CD4-positive, alpha-beta memory T cell (primary cell): ENCODE measurements around the gene RBBP8NL. TPM values are rescaled to one million over a fixed set of nuclear protein-coding genes. Genes with fewer than 3 reads are reported as not detected.
A peak's percentile ranks its signal among the peaks of the same experiment; 100 is the strongest.

ENCODE experiments used
- CTCF ChIA-PET: fragments of 350-600 bp; sonication (Branson Sonifier 250); formaldehyde crosslinking; loops from one replicate; lab custom pipeline; 2021; ENCODE audit warnings: inconsistent platforms; ENCODE audit not compliant: partially characterized antibody; lab: Charles Lee
- POLR2A ChIA-PET: fragments of 350-600 bp; sonication (Branson Sonifier 250); formaldehyde crosslinking; loops from one replicate; lab custom pipeline; 2021; ENCODE audit not compliant: partially characterized antibody; lab: Charles Lee
- DNase-seq, 5 donors: peaks; one replicate each; pipeline versions ENCODE4 v3.0.0 to v3.0.0-alpha.2; 2020 to 2022; ENCODE audit warnings: mixed read lengths in 1 of 5
- H3K27ac ChIP-seq: one replicate; pipeline ENCODE4 v1.7.0; 2013; ENCODE audit warnings: low read depth, low read length
- H3K27me3 ChIP-seq: 2 replicates; pipeline ENCODE4 v1.7.0; 2013; ENCODE audit warnings: mild to moderate bottlenecking, low read length, moderate library complexity; ENCODE audit not compliant: insufficient read depth
- H3K36me3 ChIP-seq: 2 replicates; pipeline ENCODE4 v1.7.0; 2013; ENCODE audit warnings: mild to moderate bottlenecking, low read length, moderate library complexity; ENCODE audit not compliant: insufficient read depth
- H3K4me1 ChIP-seq: 2 replicates; pipeline ENCODE4 v1.7.0; 2013; ENCODE audit warnings: mild to moderate bottlenecking, low read length, moderate library complexity; ENCODE audit not compliant: insufficient read depth
- H3K4me3 ChIP-seq, 2 donors: one replicate each; pipeline ENCODE4 v1.7.0; 2013; ENCODE audit warnings: low read length in 2 of 2, mild to moderate bottlenecking in 1 of 2
- H3K9me3 ChIP-seq, 2 donors: one replicate each; pipeline ENCODE4 v1.7.0; 2013; ENCODE audit warnings: low read length in 2 of 2, control low read depth in 1 of 2; ENCODE audit not compliant: control insufficient read depth in 1 of 2
- H3K27ac Mint-ChIP-seq, 7 donors: one replicate each; pipeline ENCODE4 v1.8.0; 2020 to 2021; ENCODE audit warnings: mixed read lengths in 7 of 7, mild to moderate bottlenecking in 6 of 7, inconsistent platforms in 3 of 7, moderate library complexity in 3 of 7
- H3K27me3 Mint-ChIP-seq, 2 donors: one replicate each; pipeline ENCODE4 v1.8.0; 2020 to 2021; ENCODE audit warnings: mixed read lengths in 2 of 2
- H3K36me3 Mint-ChIP-seq, 2 donors: one replicate each; pipeline ENCODE4 v1.8.0; 2020 to 2021; ENCODE audit warnings: mixed read lengths in 2 of 2, inconsistent platforms in 1 of 2, mild to moderate bottlenecking in 1 of 2
- H3K4me1 Mint-ChIP-seq, 4 donors: one replicate each; pipeline ENCODE4 v1.8.0; 2020 to 2021; ENCODE audit warnings: mixed read lengths in 4 of 4, mild to moderate bottlenecking in 1 of 4
- H3K4me3 Mint-ChIP-seq, 8 donors: one replicate each; pipeline ENCODE4 v1.8.0; 2020 to 2021; ENCODE audit warnings: mixed read lengths in 8 of 8, mild to moderate bottlenecking in 7 of 8, moderate library complexity in 6 of 8, inconsistent platforms in 3 of 8
- H3K9me3 Mint-ChIP-seq, 8 donors: one replicate each; pipeline ENCODE4 v1.8.0; 2020 to 2021; ENCODE audit warnings: mixed read lengths in 8 of 8, mild to moderate bottlenecking in 5 of 8, inconsistent platforms in 3 of 8, moderate library complexity in 1 of 8
- intact Hi-C: fragments of 100-400 bp; cut with micrococcal nuclease; formaldehyde crosslinking; loops from one replicate; pipeline ENCODE4 v1.15.1; 2023
- polyA plus RNA-seq, 2 donors: library from polyadenylated mRNA; unstranded; fragments of 300-500 nt; fragmentation: Illumina TruSeq; gene quantifications; one replicate each; pipeline ENCODE4 v1.2.3, GENCODE V29; 2021
- total RNA-seq, 2 experiments: library from RNA; stranded (reverse); gene quantifications; one replicate each; pipeline ENCODE4 v1.2.3, GENCODE V29; 2021

Gene RBBP8NL, protein sequence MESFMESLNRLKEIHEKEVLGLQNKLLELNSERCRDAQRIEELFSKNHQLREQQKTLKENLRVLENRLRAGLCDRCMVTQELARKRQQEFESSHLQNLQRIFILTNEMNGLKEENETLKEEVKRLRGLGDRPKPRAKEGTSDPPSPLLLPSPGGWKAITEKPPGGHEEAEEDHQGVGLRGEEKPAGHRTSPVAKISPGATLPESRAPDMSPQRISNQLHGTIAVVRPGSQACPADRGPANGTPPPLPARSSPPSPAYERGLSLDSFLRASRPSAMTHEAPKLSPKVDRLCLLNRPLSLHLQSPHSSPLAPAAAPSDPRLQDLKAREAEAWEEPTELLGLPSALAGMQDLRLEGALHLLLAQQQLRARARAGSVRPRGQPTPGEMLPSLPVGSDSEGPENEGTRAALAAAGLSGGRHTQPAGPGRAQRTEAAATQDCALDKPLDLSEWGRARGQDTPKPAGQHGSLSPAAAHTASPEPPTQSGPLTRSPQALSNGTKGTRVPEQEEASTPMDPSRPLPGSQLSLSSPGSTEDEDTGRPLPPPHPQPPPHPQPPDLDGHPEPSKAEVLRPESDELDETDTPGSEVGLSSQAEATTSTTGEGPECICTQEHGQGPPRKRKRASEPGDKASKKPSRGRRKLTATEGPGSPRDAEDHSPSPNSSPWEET
- total RNA-seq (not detected), polyA plus RNA-seq (not detected)

DNA sequence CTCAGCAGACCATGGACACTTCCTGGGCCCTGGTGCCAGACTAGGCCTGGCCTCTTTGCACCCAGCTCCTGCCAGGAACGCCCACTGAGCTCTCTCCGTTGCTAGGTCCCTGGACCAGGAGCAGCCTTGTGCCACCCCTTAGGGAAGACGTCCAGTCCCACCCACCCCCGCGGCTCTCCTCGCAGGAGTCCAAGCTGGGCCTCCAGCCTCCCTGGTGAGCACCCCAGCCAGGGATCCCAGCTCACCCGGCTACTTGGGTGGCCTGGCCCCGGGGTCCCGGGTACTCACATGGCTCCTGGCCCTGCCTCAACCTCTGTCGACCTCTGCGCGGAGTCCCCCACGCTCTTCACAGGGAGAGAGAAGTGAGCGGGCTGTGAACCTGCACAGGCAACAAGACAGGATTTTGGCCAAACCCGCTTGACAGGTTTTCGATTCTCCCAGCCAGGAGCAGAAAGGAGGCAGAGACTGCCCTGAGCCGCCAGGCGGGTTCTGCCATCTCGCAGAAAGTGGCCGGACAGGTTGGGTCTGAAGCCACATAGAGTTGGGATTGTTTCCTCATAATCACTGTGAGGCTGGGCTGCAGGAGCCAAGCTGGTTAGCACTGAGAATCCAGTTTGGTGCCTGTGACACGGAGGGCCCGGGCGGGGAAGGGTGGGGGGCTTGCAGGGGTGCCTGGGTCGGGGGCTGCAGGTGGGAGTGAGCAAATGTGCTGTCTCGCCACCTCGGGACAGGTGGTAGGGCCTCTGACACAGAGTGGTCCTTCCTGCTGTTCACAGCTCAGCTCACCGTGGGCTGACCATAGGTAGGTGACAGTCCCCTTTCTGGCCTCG lies at the start of gene RBBP8NL:
RBBP8NL (minus strand) TSS at position 368 of the 830 bp plus-strand sequence. CDS start 7,892 bp downstream, outside the sequence.
- DNase-seq = no peak
- Histone ChIP-seq H3K9me3 (no peaks in the 10 kb centered on the region), H3K27ac (no peak within 1 kb of the TSS), H3K4me1 (no peaks in the 10 kb centered on the region), H3K27me3 (no peaks in the 10 kb centered on the region), H3K4me3 (no peak within 1 kb of the TSS), H3K36me3 (no peaks in the 10 kb centered on the region)
- Mint-ChIP-seq H3K4me3 (no peak within 1 kb of the TSS), H3K9me3 (peaks cover 0 to 3% (median 0%) of the 10 kb centered on the region in 8 donors), H3K27ac (no peak within 1 kb of the TSS), H3K4me1 (peaks cover 0 to 2% (median 0%) of the 10 kb centered on the region in 4 donors), H3K36me3 (no peaks in the 10 kb centered on the region), H3K27me3 (peaks cover 4 to 12% of the 10 kb centered on the region in 2 donors)
- CTCF ChIA-PET = no interaction called here
- POLR2A ChIA-PET = no interaction called here
- intact Hi-C loops = no loop called here

DNA sequence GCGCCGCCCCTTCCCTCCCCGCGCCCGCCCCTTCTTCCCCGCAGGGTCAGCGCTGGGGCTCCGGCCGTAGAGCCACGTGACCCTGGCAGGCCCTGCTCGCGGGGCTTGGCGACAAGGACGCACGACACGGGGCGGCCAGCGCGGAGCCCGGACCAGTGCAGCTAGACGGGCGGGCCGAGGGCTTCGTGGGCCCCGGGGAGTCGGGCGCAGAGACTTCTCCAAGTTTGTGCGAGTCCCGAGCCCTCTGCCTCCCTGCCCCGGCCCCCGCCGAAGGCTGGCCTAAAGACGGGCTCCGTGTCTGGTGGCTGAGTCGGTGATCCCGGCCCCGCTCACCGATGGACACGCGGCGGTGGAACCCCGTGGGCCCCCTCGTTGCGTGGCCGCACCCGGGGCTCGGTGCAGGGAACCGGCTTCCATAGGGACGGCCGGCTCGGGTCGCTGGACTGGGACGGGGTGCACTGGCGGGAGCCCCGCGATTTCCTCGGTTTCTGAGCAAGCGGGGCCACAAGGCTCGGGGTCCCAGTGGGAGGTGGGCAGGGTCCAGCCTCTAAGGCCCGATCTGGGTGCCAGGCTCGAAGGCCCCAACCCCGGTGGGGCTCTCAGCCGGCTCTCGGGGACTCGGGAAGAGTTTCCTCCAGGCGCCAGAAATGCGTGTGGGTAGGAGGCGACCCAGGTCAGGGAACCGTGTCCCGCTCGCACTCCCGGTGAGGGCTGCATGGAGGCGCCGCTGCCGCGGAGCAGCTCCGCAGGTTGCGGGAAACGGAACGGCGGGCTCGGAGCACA lies 48.9 kb upstream of the RBBP8NL start:
- Histone ChIP-seq H3K9me3 (no peaks in the 10 kb centered on the region), H3K36me3 (no peaks in the 10 kb centered on the region), H3K27me3 (peaks cover 11% of the 10 kb centered on the region), H3K4me3 (no peak overlapping the region), H3K4me1 (no peaks in the 10 kb centered on the region), H3K27ac (no peak overlapping the region)
- ChIA-PET CTCF (no interaction called here), POLR2A (no interaction called here)
- no peak for DNase-seq
- Mint-ChIP-seq H3K27me3 (peaks cover 21 to 37% of the 10 kb centered on the region in 2 donors), H3K36me3 (no peaks in the 10 kb centered on the region), H3K9me3 (no peaks in the 10 kb centered on the region), H3K4me3 (no peak overlapping the region), H3K27ac (no peak overlapping the region), H3K4me1 (peaks cover 0 to 12% (median 3%) of the 10 kb centered on the region in 4 donors)
- intact Hi-C loops = no loop called here

DNA sequence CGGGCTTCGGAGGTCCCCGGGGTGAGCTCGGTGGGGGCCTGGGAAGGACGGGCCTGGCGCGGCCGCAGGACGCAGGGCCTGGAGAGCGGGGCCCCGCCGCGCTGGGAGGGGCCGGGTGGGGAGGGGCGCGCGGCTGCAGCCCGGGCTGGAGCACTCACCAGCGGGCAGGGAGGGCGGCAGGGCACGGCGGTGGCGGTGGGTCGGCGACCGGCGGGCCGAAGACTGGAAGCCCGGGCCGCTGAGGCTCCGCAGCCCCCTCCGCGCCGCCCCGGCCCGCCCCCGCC lies 48.4 kb upstream of the RBBP8NL start, which contains the start of gene GATA5:
GATA5 (minus strand) TSS at position 224 of the 284 bp plus-strand sequence. CDS start 474 bp downstream, outside the sequence.
- H3K27me3 Mint-ChIP-seq = peaks cover 21 to 39% of the 10 kb centered on the region in 2 donors
- peak within 1 kb of the TSS in 1 of 7 donors; percentile 41 for H3K27ac Mint-ChIP-seq
- CTCF ChIA-PET = no interaction called here
- Histone ChIP-seq H3K9me3 (no peaks in the 10 kb centered on the region), H3K4me3 (no peak within 1 kb of the TSS), H3K27me3 (peaks cover 10% of the 10 kb centered on the region), H3K4me1 (no peaks in the 10 kb centered on the region), H3K27ac (no peak within 1 kb of the TSS), H3K36me3 (no peaks in the 10 kb centered on the region)
- H3K36me3 Mint-ChIP-seq = no peaks in the 10 kb centered on the region
- H3K9me3 Mint-ChIP-seq = no peaks in the 10 kb centered on the region
- H3K4me1 Mint-ChIP-seq = peaks cover 0 to 12% (median 3%) of the 10 kb centered on the region in 4 donors
- DNase-seq = no peak
- H3K4me3 Mint-ChIP-seq = peak within 1 kb of the TSS in 1 of 8 donors; percentile 59
- POLR2A ChIA-PET = no interaction called here
- intact Hi-C loops = no loop called here

- Mint-ChIP-seq H3K36me3 (no peaks in the 10 kb centered on the region), H3K4me3 (no peak overlapping the region), H3K4me1 (peaks cover 0 to 12% (median 3%) of the 10 kb centered on the region in 4 donors), H3K27me3 (peaks cover 22 to 40% of the 10 kb centered on the region in 2 donors), H3K27ac (no peak overlapping the region), H3K9me3 (no peaks in the 10 kb centered on the region)
- H3K9me3 ChIP-seq = no peaks in the 10 kb centered on the region
- H3K4me3 ChIP-seq = no peak overlapping the region
- peaks cover 6% of the 10 kb centered on the region for H3K27me3 ChIP-seq
- no peaks in the 10 kb centered on the region for H3K4me1 ChIP-seq
- H3K27ac ChIP-seq = no peak overlapping the region
- ChIA-PET CTCF (no interaction called here), POLR2A (no interaction called here)
- DNase-seq = no peak
- intact Hi-C loops = no loop called here
- no peaks in the 10 kb centered on the region for H3K36me3 ChIP-seq
Observed at GRCh38 chr20:62475027-62475771, 47.9 kb upstream of the RBBP8NL start.

DNA sequence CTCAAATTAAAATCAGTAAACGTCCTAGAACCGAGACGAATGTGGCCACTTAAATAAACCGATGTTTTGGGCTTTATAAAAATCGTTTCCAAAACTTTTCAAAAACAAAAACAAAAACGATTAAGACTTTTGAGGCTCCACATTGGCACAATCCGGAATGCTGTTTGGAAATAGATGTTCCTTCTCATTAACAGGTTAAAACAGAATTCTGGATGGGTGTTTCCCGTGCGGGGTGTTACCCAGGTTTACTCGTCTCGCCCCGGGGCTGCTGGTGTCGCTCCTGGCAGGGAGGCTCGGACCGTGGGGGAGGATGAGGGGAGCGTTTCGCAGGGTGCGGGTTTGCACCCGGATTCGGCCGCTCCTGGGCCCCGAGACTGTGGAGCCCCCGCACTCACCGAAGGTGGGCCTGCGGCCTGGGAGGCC lies 47.3 kb upstream of the RBBP8NL start:
- no peak overlapping the region for H3K27ac ChIP-seq
- H3K27me3 ChIP-seq = peaks cover 6% of the 10 kb centered on the region
- no peaks in the 10 kb centered on the region for H3K4me1 ChIP-seq
- H3K4me3 Mint-ChIP-seq = peak overlapping the region in 1 of 8 donors; percentile 45
- H3K9me3 ChIP-seq = no peaks in the 10 kb centered on the region
- POLR2A ChIA-PET = no interaction called here
- H3K4me3 ChIP-seq = no peak overlapping the region
- intact Hi-C loops = no loop called here
- no peak for DNase-seq
- no peaks in the 10 kb centered on the region for H3K36me3 ChIP-seq
- peaks cover 26 to 43% of the 10 kb centered on the region in 2 donors for H3K27me3 Mint-ChIP-seq
- peaks cover 0 to 12% (median 3%) of the 10 kb centered on the region in 4 donors for H3K4me1 Mint-ChIP-seq
- CTCF ChIA-PET = no interaction called here
- H3K36me3 Mint-ChIP-seq = no peaks in the 10 kb centered on the region
- no peak overlapping the region for H3K27ac Mint-ChIP-seq
- no peaks in the 10 kb centered on the region for H3K9me3 Mint-ChIP-seq

DNA sequence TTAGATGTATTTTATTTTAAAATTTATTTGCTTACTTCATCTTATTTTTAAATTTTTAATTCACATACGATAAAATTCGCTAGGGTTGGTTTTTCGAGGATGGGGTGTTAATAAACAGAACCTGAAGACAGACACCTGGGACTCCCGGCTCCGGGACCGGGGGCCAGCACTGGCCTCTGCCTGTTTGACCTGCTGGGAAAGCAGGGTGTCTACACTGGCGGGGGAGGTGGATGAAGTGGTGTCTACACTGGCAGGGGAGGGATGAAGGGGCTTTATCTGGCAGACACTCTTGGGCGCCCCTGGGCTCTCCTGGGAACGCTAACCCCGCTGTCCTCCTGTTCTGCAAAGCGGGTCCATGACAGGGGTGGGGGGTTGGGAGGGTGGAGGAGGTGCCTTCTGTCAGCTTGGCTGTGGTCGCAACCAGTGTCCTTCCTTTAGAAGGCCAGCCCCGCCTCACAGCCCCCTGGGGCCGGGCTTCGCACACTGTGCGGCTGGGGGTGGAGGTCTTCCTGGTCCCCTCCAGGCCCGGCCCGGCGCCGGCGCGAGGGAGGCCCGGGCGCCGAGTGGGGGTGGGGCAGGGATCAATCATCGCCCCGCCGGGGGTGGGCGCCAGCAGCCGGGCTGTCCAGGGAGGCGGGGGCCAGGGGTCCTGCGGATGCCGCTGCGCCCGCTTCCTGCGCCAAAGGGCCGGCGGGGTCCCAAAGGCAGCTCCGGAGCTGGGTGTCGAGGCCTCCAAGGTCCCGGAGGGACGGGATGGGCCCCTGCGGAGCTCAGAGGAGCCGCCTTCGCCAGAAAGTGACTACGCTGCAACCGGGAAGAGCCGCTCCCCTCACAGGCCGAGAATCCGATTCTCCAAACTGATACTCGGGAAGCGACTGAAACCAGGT lies 46.6 kb upstream of the RBBP8NL start:
- no peak overlapping the region for H3K27ac Mint-ChIP-seq
- ChIA-PET POLR2A (no interaction called here), CTCF (no interaction called here)
- H3K4me3 ChIP-seq = no peak overlapping the region
- no peaks in the 10 kb centered on the region for H3K36me3 ChIP-seq
- DNase-seq = no peak
- H3K36me3 Mint-ChIP-seq = no peaks in the 10 kb centered on the region
- no peak overlapping the region for H3K4me3 Mint-ChIP-seq
- H3K27me3 Mint-ChIP-seq = peaks cover 24 to 41% of the 10 kb centered on the region in 2 donors
- no peak overlapping the region for H3K27ac ChIP-seq
- intact Hi-C loops = no loop called here
- H3K9me3 Mint-ChIP-seq = no peaks in the 10 kb centered on the region
- H3K9me3 ChIP-seq = no peaks in the 10 kb centered on the region
- no peaks in the 10 kb centered on the region for H3K4me1 ChIP-seq
- no peaks in the 10 kb centered on the region for H3K27me3 ChIP-seq
- peaks cover 0 to 7% (median 2%) of the 10 kb centered on the region in 4 donors for H3K4me1 Mint-ChIP-seq
